Loucy (cell line): ENCODE results near the gene SEC11A.
"Not testable (repeated sequence)": the region's sequence is repeated elsewhere in the genome, so short reads cannot be mapped to it uniquely, and the experiment has no call there.

Experiments used
- H2AFZ ChIP-seq: fragments of 200-600 bp; sonication (generic); 2 replicates; pipeline ENCODE4 v1.6.0; 2016; ENCODE audit warnings: antibody characterized with exemption, mild to moderate bottlenecking, low read length, moderate library complexity
- H3F3A ChIP-seq: fragments of 200-600 bp; 2 replicates; pipeline ENCODE4 v1.6.0; 2016; ENCODE audit warnings: antibody characterized with exemption, low read depth, mild to moderate bottlenecking
- H3K27me3 ChIP-seq: fragments of 200-600 bp; sonication (generic); 2 replicates; pipeline ENCODE4 v1.6.1; 2014; ENCODE audit warnings: low read length, mild to moderate bottlenecking; ENCODE audit not compliant: insufficient read depth, poor library complexity, severe bottlenecking
- H3K36me3 ChIP-seq: fragments of 200-600 bp; sonication (generic); 2 replicates; pipeline ENCODE4 v1.6.1; 2016; ENCODE audit warnings: low read length; ENCODE audit not compliant: insufficient read depth
- H3K4me1 ChIP-seq: fragments of 200-600 bp; sonication (generic); 2 replicates; pipeline ENCODE4 v1.5.1; 2014; ENCODE audit warnings: low read length, mild to moderate bottlenecking; ENCODE audit not compliant: insufficient read depth, poor library complexity, severe bottlenecking
- H3K4me2 ChIP-seq: fragments of 200-600 bp; sonication (generic); 2 replicates; pipeline ENCODE4 v1.6.0; 2014; ENCODE audit warnings: antibody characterized with exemption, low read length, low read depth, mild to moderate bottlenecking; ENCODE audit not compliant: poor library complexity, severe bottlenecking
- H3K4me3 ChIP-seq: fragments of 200-600 bp; sonication (generic); 2 replicates; pipeline ENCODE4 v1.5.1; 2014; ENCODE audit warnings: low read length, mild to moderate bottlenecking, mixed read lengths; ENCODE audit not compliant: poor library complexity, severe bottlenecking
- H3K79me2 ChIP-seq: fragments of 200-600 bp; sonication (generic); 2 replicates; pipeline ENCODE4 v1.6.1; 2014; ENCODE audit warnings: low read length; ENCODE audit not compliant: insufficient read depth
- H3K9ac ChIP-seq: fragments of 200-600 bp; sonication (generic); 2 replicates; pipeline ENCODE4 v1.6.0; 2014; ENCODE audit warnings: mild to moderate bottlenecking, low read depth, low read length, moderate library complexity; ENCODE audit not compliant: poor library complexity, severe bottlenecking
- H3K9me2 ChIP-seq: fragments of 200-600 bp; sonication (generic); replicated peaks from 2 replicates; pipeline ENCODE4 v1.6.1; 2016; ENCODE audit warnings: low read depth, low read length, mixed read lengths
- H3K9me3 ChIP-seq: fragments of 200-600 bp; sonication (generic); 2 replicates; pipeline ENCODE4 v1.6.1; 2014; ENCODE audit warnings: mild to moderate bottlenecking, antibody characterized with exemption, low read length, low read depth; ENCODE audit not compliant: insufficient read depth
- H4K20me1 ChIP-seq: fragments of 200-600 bp; sonication (generic); 2 replicates; pipeline ENCODE4 v1.6.0; 2014; ENCODE audit warnings: antibody characterized with exemption, low read length, mild to moderate bottlenecking; ENCODE audit not compliant: insufficient read depth, poor library complexity, severe bottlenecking
- CTCF ChIP-seq: fragments of 200-600 bp; sonication (generic); conservative IDR thresholded peaks from 2 replicates; pipeline ENCODE4 v1.5.1; 2014; ENCODE audit warnings: mild to moderate bottlenecking, antibody characterized with exemption, low read length
- EZH2phosphoT487 ChIP-seq: fragments of 200-600 bp; IDR thresholded peaks from 2 replicates; pipeline ENCODE4 v1.6.1; 2018; ENCODE audit warnings: antibody characterized with exemption, mild to moderate bottlenecking, moderate library complexity, borderline replicate concordance

SEC11A gene

GRCh38 chr15:84752700-84753099 lies 36.8 kb upstream of the SEC11A start:
- Histone ChIP-seq H3K9me3 (no peaks in the 10 kb centered on the region), H3K4me1 (peaks cover 49% of the 10 kb centered on the region), H3K4me2 (peak overlapping the region; percentile 83), H3K36me3 (no peaks in the 10 kb centered on the region), H2AFZ (no peak overlapping the region), H3K9ac (peak overlapping the region; percentile 47), H4K20me1 (peaks cover 66% of the 10 kb centered on the region), H3F3A (no peaks in the 10 kb centered on the region), H3K79me2 (peaks cover 90% of the 10 kb centered on the region), H3K27me3 (no peaks in the 10 kb centered on the region), H3K4me3 (peak overlapping the region; percentile 55), H3K9me2 (no peaks in the 10 kb centered on the region)
- TF ChIP-seq CTCF = no peak
- TF ChIP-seq EZH2phosphoT487 = no peak

GRCh38 chr15:84752195-84752594 lies 36.3 kb upstream of the SEC11A start:
- Histone ChIP-seq H3K4me3 (peak overlapping the region; percentile 55), H3K9ac (peak overlapping the region; percentile 47), H3K4me2 (peak overlapping the region; percentile 83), H3K27me3 (no peaks in the 10 kb centered on the region), H4K20me1 (peaks cover 63% of the 10 kb centered on the region), H2AFZ (no peak overlapping the region), H3K36me3 (no peaks in the 10 kb centered on the region), H3K9me3 (no peaks in the 10 kb centered on the region), H3K9me2 (no peaks in the 10 kb centered on the region), H3K79me2 (peaks cover 90% of the 10 kb centered on the region), H3K4me1 (peaks cover 52% of the 10 kb centered on the region), H3F3A (no peaks in the 10 kb centered on the region)
- TF ChIP-seq EZH2phosphoT487 (no peak), CTCF (no peak)

- not testable (repeated sequence) for H3K27me3 ChIP-seq, H3F3A ChIP-seq, H3K9me3 ChIP-seq, H2AFZ ChIP-seq, H3K36me3 ChIP-seq, H3K9me2 ChIP-seq
- Histone ChIP-seq H4K20me1 (peaks cover 60% of the 10 kb centered on the region), H3K79me2 (peaks cover 90% of the 10 kb centered on the region), H3K4me1 (peaks cover 56% of the 10 kb centered on the region), H3K9ac (peak overlapping the region; percentile 47), H3K4me3 (peak overlapping the region; percentile 55), H3K4me2 (peak overlapping the region; percentile 83)
Observed at GRCh38 chr15:84751721-84752120, 35.8 kb upstream of the SEC11A start.

GRCh38 chr15:84750583-84751092 lies 34.7 kb upstream of the SEC11A start:
- Histone ChIP-seq H4K20me1 (peaks cover 50% of the 10 kb centered on the region), H3K79me2 (peaks cover 86% of the 10 kb centered on the region), H3K9ac (peak overlapping the region; percentile 80), H3K4me3 (peak overlapping the region; percentile 88), H3K36me3 (no peaks in the 10 kb centered on the region), H3K4me1 (peaks cover 54% of the 10 kb centered on the region), H3F3A (no peaks in the 10 kb centered on the region), H3K27me3 (no peaks in the 10 kb centered on the region), H3K4me2 (peak overlapping the region; percentile 83), H3K9me2 (no peaks in the 10 kb centered on the region), H2AFZ (no peak overlapping the region), H3K9me3 (no peaks in the 10 kb centered on the region)
- TF ChIP-seq EZH2phosphoT487 (no peak), CTCF (no peak)
